GM12864 (cell line): Measurements from ENCODE around the gene CELF2.

Experiments
- DNase-seq: peaks from one replicate; pipeline ENCODE4 v3.0.0-alpha.2; 2011; ENCODE audit warnings: low read depth
- H3K4me3 ChIP-seq: 2 replicates; pipeline ENCODE4 v1.5.1; 2011; ENCODE audit warnings: mild to moderate bottlenecking, low read depth, low read length, control low read depth
- CTCF ChIP-seq: IDR thresholded peaks from 2 replicates; pipeline ENCODE4 v1.5.1; 2011; ENCODE audit warnings: low read depth, mild to moderate bottlenecking, moderate library complexity, low read length, control low read depth, inconsistent platforms; ENCODE audit errors: missing control alignments

Gene CELF2

GRCh38 chr10:11210211-11210922 is 192.7 kb downstream of the CELF2 start:
- TF ChIP-seq CTCF = no peak
- no peak for DNase-seq

GRCh38 chr10:11212288-11213085 is 194.8 kb downstream of the CELF2 start:
- no peak for DNase-seq
- TF ChIP-seq CTCF = no peak
- H3K4me3 ChIP-seq = no peak overlapping the region

More at GRCh38 chr10:11210211-11210922, 192.7 kb downstream of the CELF2 start:
- no peak overlapping the region; the same call in 1 of the 2 replicates for H3K4me3 ChIP-seq

GRCh38 chr10:11213137-11213536 is 195.5 kb downstream of the CELF2 start:
- no peak for TF ChIP-seq CTCF
- no peak overlapping the region for H3K4me3 ChIP-seq
- no peak for DNase-seq

GRCh38 chr10:11214407-11214806 is 196.7 kb downstream of the CELF2 start:
- no peak overlapping the region for H3K4me3 ChIP-seq
- no peak for TF ChIP-seq CTCF
- no peak for DNase-seq

- H3K4me3 ChIP-seq = no peak overlapping the region
- no peak for TF ChIP-seq CTCF
- DNase-seq = no peak
Measured at GRCh38 chr10:11215471-11215870, 197.8 kb downstream of the CELF2 start.

GRCh38 chr10:11217521-11217920 is 199.8 kb downstream of the CELF2 start:
- no peak for TF ChIP-seq CTCF
- no peak for DNase-seq

More at GRCh38 chr10:11217521-11217920, 199.8 kb downstream of the CELF2 start:
- no peak overlapping the region for H3K4me3 ChIP-seq
